Ovary (tissue), 9 donors: Measurements from ENCODE around the gene NEK11. TPM values are rescaled to one million over a fixed set of nuclear protein-coding genes. Genes with fewer than 3 reads are reported as not detected.

ENCODE experiments used
- DNase-seq, 5 donors: peaks; one replicate each; pipeline ENCODE4 v3.0.0-alpha.2; 2019 to 2020
- H3K27ac ChIP-seq, 2 donors: fragments of 200-600 bp; one replicate each; pipeline versions ENCODE4 v1.5.1 to v1.8.0; 2019 to 2022
- H3K27me3 ChIP-seq: fragments of 200-600 bp; one replicate; pipeline ENCODE4 v1.8.0; 2022
- H3K36me3 ChIP-seq: fragments of 200-600 bp; sonication (generic); one replicate; pipeline ENCODE4 v1.5.1; 2019
- H3K4me1 ChIP-seq: one replicate; pipeline ENCODE4 v1.8.1; 2013; ENCODE audit warnings: mild to moderate bottlenecking, moderate library complexity; ENCODE audit not compliant: insufficient read depth
- H3K4me3 ChIP-seq: fragments of 200-600 bp; sonication (generic); one replicate; pipeline ENCODE4 v1.5.1; 2017
- H3K9me3 ChIP-seq, 2 donors: fragments of 200-600 bp in 1 of 2; sonication (generic) in 1 of 2; one replicate each; pipeline versions ENCODE4 v1.5.1 to v1.8.1; 2013 to 2019; ENCODE audit warnings: mild to moderate bottlenecking in 1 of 2, moderate library complexity in 1 of 2
- EP300 ChIP-seq: sonication (generic); formaldehyde crosslinking; IDR thresholded peaks from one replicate; pipeline ENCODE4 v1.6.1; 2017; ENCODE audit warnings: antibody characterized with exemption
- POLR2A ChIP-seq: fragments of 450-650 bp; IDR thresholded peaks from one replicate; pipeline ENCODE4 v1.6.1; 2017; ENCODE audit warnings: antibody characterized with exemption, mild to moderate bottlenecking, moderate library complexity
- WGBS, 3 donors: extraction: QIAGEN DNeasy Blood & Tissue Kit in 1 of 3; methylation state at CpG; one replicate each; pipeline versions ENCODE4 v1.1.5 to v1.1.7; 2013 to 2017; 5-methylcytosine and 5-hydroxymethylcytosine counted together
- intact Hi-C, 4 donors: fragments of 100-400 bp; cut with DNase I; formaldehyde crosslinking; loops; one replicate each; pipeline versions ENCODE4 v1.11.0 to v1.15.1; 2022 to 2023
- polyA plus RNA-seq, 2 donors: library from polyadenylated mRNA; stranded (reverse); fragments of 200-250 nt in 1 of 2; fragments of 350-450 nt in 1 of 2; fragmentation: Illumina TruSeq in 1 of 2; extraction: RNeasy Lipid Tissue Mini Kit (QIAGEN cat#74804) in 1 of 2; gene quantifications; one replicate each; pipeline ENCODE4 v1.2.3, GENCODE V29; 2013 to 2014
- total RNA-seq, 7 donors: library from RNA; depleted of rRNA in 2 of 7; stranded (reverse); fragments of >200 nt in 2 of 7; fragmentation: NEBNext Ultra II Directional in 3 of 7; extraction: Animal tissue kit (Norgen Biotek cat#: 25700) in 3 of 7; gene quantifications; one replicate each; pipeline versions ENCODE4 v1.1.0 to v1.2.4, GENCODE V29; 2016 to 2023
- TF ChIP-seq, protein P1 (sequence below), 3 donors: fragments of 450-650 bp in 2 of 3; fragments of 200-600 bp in 1 of 3; IDR thresholded peaks; one replicate each; pipeline versions ENCODE4 v1.5.1 to v1.8.0; 2016 to 2022; ENCODE audit warnings: antibody characterized with exemption in 3 of 3, mild to moderate bottlenecking in 1 of 3
- donor health status: DM: no; HTN: no; CAD: no; lungs with moderate emphysema.
- donor health status: DM: no; HTN: no; CAD: no.
- donor health status: Bipolar disorder and iron deficiency.
- donor health status: DM: yes; HTN: yes; CAD: no.
- donor health status: DM: no; HTN: no; CAD: no.
- donor health status: DM: yes; HTN: yes; CAD: no.

NEK11 gene
- total and polyA plus RNA-seq, 9 donors = 4.9 to 37.3 (median 10.7) TPM

DNA sequence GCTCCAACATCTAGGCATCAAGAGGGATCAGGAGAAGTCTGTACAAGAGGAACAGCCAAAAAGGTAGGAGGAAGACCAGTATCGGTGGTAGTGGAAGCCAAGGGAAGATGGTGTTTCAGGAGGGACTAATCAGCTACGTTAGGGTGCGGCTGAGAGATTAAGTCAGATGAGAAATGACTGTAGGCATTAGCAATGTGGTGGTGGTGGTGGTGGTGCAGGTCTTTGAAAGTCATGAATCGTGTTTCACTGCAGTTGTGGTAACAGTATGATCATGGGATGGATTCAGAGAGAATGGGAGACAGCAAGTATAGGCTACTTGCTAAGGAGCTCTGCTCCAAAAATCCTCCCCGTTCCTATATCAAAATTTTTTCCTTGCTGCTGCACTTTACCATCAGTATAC, 35.6 kb upstream of the NEK11 start:
- WGBS, 3 donors = 93 to 95% (median 94%) methylated on average over 5 of the region's 5 CpGs

DNA sequence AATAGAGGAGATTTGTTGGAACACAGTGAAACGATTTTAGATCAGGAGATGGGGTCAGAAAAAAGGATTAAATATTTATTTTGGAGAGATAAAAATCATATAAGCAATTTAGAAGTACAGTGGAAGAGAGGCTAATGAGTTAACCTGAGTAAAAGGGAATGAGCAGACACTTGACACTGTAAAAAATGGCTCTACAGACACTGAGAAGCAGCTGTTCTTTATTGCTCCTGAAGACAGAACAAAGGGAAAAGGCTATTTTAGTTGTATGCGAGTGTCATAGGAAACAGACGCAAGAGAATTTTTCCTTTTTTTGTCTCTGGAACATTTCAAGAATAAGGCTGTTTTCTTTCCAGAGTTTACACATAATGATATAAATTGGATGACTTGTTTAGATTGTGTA, 34.3 kb upstream of the NEK11 start:
- Histone ChIP-seq H3K27ac (no peak overlapping the region), H3K36me3 (no peaks in the 10 kb centered on the region), H3K4me3 (no peak overlapping the region), H3K27me3 (no peaks in the 10 kb centered on the region), H3K4me1 (no peaks in the 10 kb centered on the region), H3K9me3 (no peaks in the 10 kb centered on the region)
- no peak for DNase-seq
- WGBS, 3 donors = 67 to 79% (median 77%) methylated on average over 3 of the region's 3 CpGs
- TF ChIP-seq EP300 (no peak), POLR2A (no peak)
- TF ChIP-seq, protein P1, sequence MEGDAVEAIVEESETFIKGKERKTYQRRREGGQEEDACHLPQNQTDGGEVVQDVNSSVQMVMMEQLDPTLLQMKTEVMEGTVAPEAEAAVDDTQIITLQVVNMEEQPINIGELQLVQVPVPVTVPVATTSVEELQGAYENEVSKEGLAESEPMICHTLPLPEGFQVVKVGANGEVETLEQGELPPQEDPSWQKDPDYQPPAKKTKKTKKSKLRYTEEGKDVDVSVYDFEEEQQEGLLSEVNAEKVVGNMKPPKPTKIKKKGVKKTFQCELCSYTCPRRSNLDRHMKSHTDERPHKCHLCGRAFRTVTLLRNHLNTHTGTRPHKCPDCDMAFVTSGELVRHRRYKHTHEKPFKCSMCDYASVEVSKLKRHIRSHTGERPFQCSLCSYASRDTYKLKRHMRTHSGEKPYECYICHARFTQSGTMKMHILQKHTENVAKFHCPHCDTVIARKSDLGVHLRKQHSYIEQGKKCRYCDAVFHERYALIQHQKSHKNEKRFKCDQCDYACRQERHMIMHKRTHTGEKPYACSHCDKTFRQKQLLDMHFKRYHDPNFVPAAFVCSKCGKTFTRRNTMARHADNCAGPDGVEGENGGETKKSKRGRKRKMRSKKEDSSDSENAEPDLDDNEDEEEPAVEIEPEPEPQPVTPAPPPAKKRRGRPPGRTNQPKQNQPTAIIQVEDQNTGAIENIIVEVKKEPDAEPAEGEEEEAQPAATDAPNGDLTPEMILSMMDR (IDR thresholded peaks at IDR 0.05) = no peak
- intact Hi-C loops = no loop called here

More for the DNA sequence above, 35.6 kb upstream of the NEK11 start:
- H3K27ac ChIP-seq = no peak overlapping the region
- H3K27me3 ChIP-seq = no peaks in the 10 kb centered on the region
- no peaks in the 10 kb centered on the region for H3K36me3 ChIP-seq
- intact Hi-C loops = no loop called here
- H3K9me3 ChIP-seq = no peaks in the 10 kb centered on the region
- no peak for TF ChIP-seq EP300
- TF ChIP-seq POLR2A = no peak
- TF ChIP-seq, protein P1 (IDR thresholded peaks at IDR 0.05) = no peak
- H3K4me3 ChIP-seq = no peak overlapping the region
- no peaks in the 10 kb centered on the region for H3K4me1 ChIP-seq
- DNase-seq = no peak

DNA sequence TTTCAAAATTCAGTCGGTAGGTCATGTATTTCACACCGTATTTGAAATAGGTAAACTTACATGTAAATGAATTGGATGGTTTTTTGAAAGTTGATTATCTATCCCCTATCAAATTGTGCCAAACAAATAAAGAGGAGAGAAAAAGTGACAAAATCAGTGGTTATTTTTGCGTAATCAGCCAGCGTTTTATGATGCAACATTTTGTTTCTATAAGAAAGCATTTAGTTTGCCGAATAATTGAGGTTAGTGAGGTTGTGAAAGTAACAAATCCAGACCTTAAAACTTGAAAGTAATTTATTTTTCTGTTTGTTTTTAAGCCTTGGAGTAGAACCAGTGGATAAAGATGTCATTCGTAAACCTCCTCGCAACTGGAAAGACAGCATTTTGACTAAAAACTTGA, 29.4 kb upstream of the NEK11 start:
- H3K27me3 ChIP-seq = no peaks in the 10 kb centered on the region
- H3K36me3 ChIP-seq = no peaks in the 10 kb centered on the region
- no peak overlapping the region for H3K27ac ChIP-seq
- TF ChIP-seq, protein P1 (IDR thresholded peaks at IDR 0.05) = no peak
- TF ChIP-seq EP300 (no peak), POLR2A (no peak)
- no peak overlapping the region for H3K4me3 ChIP-seq
- 95 to 96% (median 96%) methylated on average over 7 of the region's 7 CpGs for WGBS, 3 donors
- intact Hi-C loops = no loop called here
- H3K4me1 ChIP-seq = no peaks in the 10 kb centered on the region
- no peak for DNase-seq
- no peaks in the 10 kb centered on the region for H3K9me3 ChIP-seq

DNA sequence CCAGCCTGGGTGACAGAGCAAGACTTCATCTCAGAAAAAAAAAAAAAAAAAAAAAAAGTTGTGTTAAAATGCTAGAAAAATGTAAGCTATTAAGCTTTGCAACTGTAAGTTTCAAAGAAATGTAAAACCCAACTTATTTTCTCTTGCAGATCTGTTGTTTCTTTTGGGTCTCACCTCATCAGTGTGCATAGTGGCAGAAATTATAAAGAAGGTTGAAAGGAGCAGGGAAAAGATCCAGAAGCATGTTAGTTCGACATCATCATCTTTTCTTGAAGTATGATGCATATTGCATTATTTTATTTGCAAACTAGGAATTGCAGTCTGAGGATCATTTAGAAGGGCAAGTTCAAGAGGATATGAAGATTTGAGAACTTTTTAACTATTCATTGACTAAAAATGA, 25.6 kb upstream of the NEK11 start:
- DNase-seq = no peak
- H3K27ac ChIP-seq = no peak overlapping the region
- no peaks in the 10 kb centered on the region for H3K4me1 ChIP-seq
- no peak overlapping the region for H3K4me3 ChIP-seq
- no peaks in the 10 kb centered on the region for H3K36me3 ChIP-seq
- no peak for TF ChIP-seq POLR2A
- no peak for TF ChIP-seq EP300
- TF ChIP-seq, protein P1 (IDR thresholded peaks at IDR 0.05) = no peak
- H3K27me3 ChIP-seq = no peaks in the 10 kb centered on the region
- intact Hi-C loops = no loop called here
- no peaks in the 10 kb centered on the region for H3K9me3 ChIP-seq
- WGBS, 3 donors = 87 to 91% (median 87%) methylated on average over 1 of the region's 1 CpG

DNA sequence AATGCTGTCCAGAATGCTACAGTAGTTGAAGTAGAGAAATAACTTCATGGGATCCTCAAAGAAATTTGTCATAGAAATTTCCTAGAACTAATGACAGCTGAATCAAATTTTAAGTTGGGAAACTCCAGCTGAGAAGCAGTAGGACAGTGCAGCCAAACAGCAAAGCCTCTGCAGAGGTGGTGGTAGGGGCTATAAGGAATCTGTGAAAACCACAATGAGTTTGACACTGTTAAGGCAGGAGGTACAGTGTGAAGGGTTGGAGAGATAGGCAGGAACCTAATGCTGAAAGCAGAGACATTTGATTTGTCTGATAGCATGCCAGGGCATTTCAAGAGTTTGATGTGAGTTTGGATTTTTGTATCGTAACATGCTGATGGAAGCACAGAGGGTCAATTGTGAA, 22.1 kb upstream of the NEK11 start:
- no peak for TF ChIP-seq POLR2A
- no peak for TF ChIP-seq EP300
- TF ChIP-seq, protein P1 (IDR thresholded peaks at IDR 0.05) = no peak
- Histone ChIP-seq H3K27ac (no peak overlapping the region), H3K9me3 (no peaks in the 10 kb centered on the region), H3K4me1 (no peaks in the 10 kb centered on the region), H3K27me3 (no peaks in the 10 kb centered on the region), H3K4me3 (no peak overlapping the region), H3K36me3 (no peaks in the 10 kb centered on the region)
- WGBS, 3 donors = 98 to 100% (median 99%) methylated on average over 1 of the region's 1 CpG
- intact Hi-C loops = no loop called here
- no peak for DNase-seq
